ENCODE results near the gene MGARP. TPM values are rescaled to one million over a fixed set of nuclear protein-coding genes. Genes with fewer than 3 reads are reported as not detected.

The MGARP gene
- total RNA-seq, 2 experiments from 2014 or later, result 0.22 TPM; not detected in 1

DNA sequence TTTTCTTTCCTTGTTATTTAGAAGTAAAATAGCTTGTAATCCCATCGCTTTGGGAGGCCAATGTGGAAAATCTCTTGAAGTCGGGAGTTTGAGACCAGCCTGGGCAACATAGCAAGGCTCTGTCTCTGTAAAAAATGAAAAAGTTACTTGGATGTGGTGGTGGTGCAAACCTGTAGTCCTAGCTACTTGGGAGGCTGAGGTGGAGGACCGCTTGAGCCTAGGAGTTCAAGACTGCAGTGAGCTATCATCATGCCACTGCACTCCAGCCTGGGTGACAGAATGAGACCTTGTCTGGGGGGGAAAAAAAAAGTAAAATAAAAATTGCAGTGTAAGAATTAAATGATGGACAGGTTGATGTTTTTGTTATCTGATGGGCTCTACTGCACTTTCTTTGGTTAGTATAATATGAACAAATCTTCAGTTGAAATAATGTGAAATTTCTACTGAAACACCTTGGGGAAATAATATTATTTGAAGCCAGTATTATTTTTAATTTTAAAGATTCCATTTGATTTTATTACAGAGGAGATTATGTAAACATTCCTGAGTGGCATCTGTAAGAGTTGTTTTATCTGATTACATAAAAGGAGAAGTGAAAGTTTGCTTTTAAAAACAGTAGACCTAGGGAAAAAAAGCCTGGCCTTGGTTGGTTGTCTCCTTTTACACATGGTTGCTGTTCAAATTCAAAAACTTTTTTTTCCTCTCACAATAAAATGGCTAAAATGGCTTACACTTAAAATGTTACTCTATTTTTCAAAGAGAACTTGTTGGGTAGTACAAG lies 32.7 kb upstream of the MGARP start:
- Mint-ChIP-seq H3K9me3 (no peaks in the 10 kb centered on the region), H3K4me1 (ENCODE audit: low read depth) (peaks cover 66% of the 10 kb centered on the region), H3K36me3 (peaks cover 8% of the 10 kb centered on the region), H3K4me3 (no peak overlapping the region), H3K27ac (peak overlapping the region; percentile 30), H3K27me3 (no peaks in the 10 kb centered on the region)
- no peak for DNase-seq
- POLR2A ChIA-PET, result interaction anchor here (1.7 kb wide), 1 partner anchor 10 kb away, joined by 5 read pairs; the partner anchor contains the start of gene NDUFC1
- CTCF ChIA-PET, result no interaction called here
- intact Hi-C loops (cut with micrococcal nuclease), result loop anchor here (1.0 kb wide), 1 partner anchor 10 kb away; the partner anchor contains the start of gene NDUFC1

DNA sequence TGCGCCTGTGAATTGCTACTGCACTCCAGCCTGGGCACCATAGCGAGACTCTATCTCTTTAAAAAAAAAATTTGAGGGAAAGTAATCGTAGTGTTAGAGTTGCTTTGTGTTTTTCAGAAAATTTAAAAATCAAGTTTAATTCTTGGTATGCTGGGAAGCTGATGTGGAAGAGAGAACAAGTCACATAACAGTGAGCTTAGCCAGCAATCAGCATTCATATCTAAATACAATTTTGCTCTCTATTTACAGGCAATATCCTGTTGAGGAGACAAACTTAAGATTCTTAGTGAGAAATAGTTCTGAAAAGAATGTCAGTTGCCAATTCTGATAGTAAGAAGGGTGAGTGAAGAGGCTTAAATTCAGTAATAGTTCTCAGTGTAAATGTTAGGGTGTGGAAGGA lies 31.9 kb upstream of the MGARP start:
- Mint-ChIP-seq H3K4me1 (ENCODE audit: low read depth) (peaks cover 67% of the 10 kb centered on the region), H3K27me3 (no peaks in the 10 kb centered on the region), H3K4me3 (no peak overlapping the region), H3K27ac (no peak overlapping the region), H3K9me3 (no peaks in the 10 kb centered on the region), H3K36me3 (peaks cover 9% of the 10 kb centered on the region)
- POLR2A ChIA-PET, result interaction anchor here (0.5 to 1.7 kb wide), 3 partner anchors 10 to 295 kb away, joined by 3 to 5 read pairs (median 4); partner anchors contain the start of genes NAA15 and NDUFC1
- DNase-seq, result no peak
- CTCF ChIA-PET, result no interaction called here
- intact Hi-C loops (cut with micrococcal nuclease), result loop anchor here (1.0 kb wide), 1 partner anchor 10 kb away; the partner anchor contains the start of gene NDUFC1

DNA sequence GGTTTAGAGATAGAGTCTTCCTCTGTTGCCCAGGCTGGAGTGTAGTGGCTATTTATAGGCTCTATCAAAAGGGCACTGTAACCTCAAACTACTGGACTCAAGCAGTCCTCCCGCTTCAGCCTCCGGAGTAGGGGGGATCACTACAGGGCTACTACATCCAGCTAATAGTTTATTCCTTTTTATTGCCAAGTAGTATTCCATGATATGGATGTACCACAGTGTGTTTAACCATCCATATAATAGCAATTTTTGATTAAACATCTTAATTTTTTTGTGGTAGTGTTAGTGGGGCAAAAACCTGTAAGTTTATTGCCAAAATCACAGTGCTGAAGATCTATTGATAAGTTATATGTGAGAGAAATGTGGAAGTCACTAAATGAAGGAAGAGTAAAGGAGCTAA lies 24.9 kb upstream of the MGARP start:
- no peaks in the 10 kb centered on the region for H3K9me3 Mint-ChIP-seq
- peak overlapping the region; percentile 38 for H3K27ac Mint-ChIP-seq
- H3K4me3 Mint-ChIP-seq, result no peak overlapping the region
- H3K4me1 Mint-ChIP-seq (ENCODE audit: low read depth), result peaks cover 51% of the 10 kb centered on the region
- intact Hi-C loops (cut with micrococcal nuclease), result loop anchor here (5.0 kb wide), 1 partner anchor 847 kb away; the partner anchor contains the start of gene MAML3
- POLR2A ChIA-PET, result interaction anchor here (1.3 kb wide), 1 partner anchor 9 kb away, joined by 6 read pairs; no protein-coding TSS in a partner anchor
- H3K36me3 Mint-ChIP-seq, result peaks cover 37% of the 10 kb centered on the region
- H3K27me3 Mint-ChIP-seq, result no peaks in the 10 kb centered on the region
- DNase-seq, result no peak
- CTCF ChIA-PET, result interaction anchor here (0.7 to 0.9 kb wide), 2 partner anchors 11 to 274 kb away, joined by 3 read pairs; no protein-coding TSS in a partner anchor

DNA sequence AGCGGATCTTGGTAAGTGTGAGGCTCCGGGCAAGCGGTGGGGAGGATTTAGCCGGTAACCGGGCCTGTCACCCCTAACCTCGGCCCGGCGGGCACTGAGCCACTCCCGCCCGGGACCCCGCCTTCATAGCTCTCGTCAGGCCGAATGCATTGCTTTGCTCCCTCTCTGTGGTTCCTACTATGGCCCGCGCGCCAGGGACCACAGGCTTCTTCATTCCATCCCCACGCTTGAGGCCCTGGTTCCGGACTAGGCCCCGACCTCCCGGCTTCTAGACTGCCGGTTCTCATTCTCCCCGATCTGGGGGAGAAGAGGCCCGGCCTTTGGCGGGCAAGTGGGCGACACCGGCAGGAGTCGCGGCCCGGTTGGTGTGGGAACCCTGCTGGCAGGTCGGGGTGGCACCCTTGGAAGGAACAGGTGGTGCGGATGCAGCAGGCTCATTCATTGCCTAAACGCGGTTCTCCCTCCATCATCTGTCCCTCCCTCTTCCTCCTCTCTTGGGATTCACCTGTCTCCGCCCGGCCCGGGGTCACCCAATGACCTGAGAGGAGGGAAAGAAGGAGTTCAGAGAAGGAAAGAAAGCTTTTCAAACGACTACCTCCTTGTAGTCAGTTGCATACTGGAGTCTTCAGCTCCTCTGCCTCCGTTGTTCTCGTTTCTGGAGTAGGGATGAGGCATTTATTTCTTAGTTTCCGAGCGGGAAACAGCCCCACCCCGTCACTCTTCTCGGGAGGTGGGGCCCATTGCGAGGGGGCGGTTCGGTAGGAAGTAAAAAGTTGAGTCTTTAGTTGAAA lies 22.0 kb upstream of the MGARP start, which contains the start of gene NDUFC1:
TSS of gene NDUFC1 (minus strand) at position 657 of the 791 bp plus-strand sequence. CDS start 6,679 bp downstream, outside the sequence.
- Mint-ChIP-seq H3K27me3 (no peaks in the 10 kb centered on the region), H3K4me3 (peak within 1 kb of the TSS; percentile 100), H3K27ac (peak within 1 kb of the TSS; percentile 100), H3K36me3 (peaks cover 32% of the 10 kb centered on the region), H3K9me3 (no peaks in the 10 kb centered on the region), H3K4me1 (ENCODE audit: low read depth) (peaks cover 51% of the 10 kb centered on the region)
- DNase-seq, result peak; percentile 81
- intact Hi-C loops (cut with micrococcal nuclease), result loop anchor here (1.0 to 5.0 kb wide), 10 partner anchors 10 to 850 kb away; partner anchors contain the start of genes ELF2, MAML3, NOCT and SETD7
- POLR2A ChIA-PET, result interaction anchor here (0.6 to 3.3 kb wide), 11 partner anchors 10 to 287 kb away, joined by 4 to 19 read pairs (median 8); partner anchors contain the start of genes ELF2, NOCT and SETD7
- CTCF ChIA-PET, result interaction anchor here (0.6 to 2.6 kb wide), 7 partner anchors 35 to 271 kb away, joined by 3 to 12 read pairs (median 3); no protein-coding TSS in a partner anchor

DNA sequence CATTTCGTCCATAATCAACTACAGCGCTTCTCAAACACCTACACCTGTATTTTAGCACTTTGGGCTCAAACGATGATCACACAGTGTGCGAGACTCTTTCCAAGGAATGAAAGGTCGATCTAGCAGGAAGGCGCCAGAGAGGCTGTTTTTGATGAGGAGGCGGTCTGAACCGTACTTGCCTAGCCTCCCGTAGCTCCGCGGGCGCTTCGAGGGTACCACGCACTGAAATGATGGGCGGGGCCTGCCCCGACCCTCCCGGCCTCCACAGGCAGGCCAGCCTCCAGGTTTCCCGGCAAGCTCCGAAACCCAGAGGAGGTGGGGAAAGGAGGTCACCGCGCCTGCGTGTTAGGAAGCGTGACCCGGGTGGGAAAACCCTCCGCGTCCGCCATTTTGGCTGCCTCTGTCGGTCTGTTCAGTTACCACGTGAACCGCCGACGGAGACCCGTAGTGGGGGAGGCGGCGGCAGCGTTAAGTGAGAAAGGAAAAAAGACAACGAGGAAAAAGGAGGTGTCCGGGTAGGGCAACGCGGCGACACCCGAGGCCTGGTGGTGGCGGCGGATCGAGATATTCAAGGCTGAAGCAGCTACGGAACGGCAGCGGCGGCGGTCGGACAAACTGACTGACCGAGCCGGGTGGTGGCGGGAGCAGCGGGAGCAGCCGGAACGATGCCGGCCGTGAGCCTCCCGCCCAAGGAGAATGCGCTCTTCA lies 21.2 kb upstream of the MGARP start, which contains the start of gene NAA15:
TSS of gene NAA15 (plus strand) at position 393 of the 708 bp plus-strand sequence. CDS start at position 666, 273 bp downstream.
- POLR2A ChIA-PET, result interaction anchor here (0.6 to 3.3 kb wide), 14 partner anchors 9 to 286 kb away, joined by 3 to 19 read pairs (median 6); partner anchors contain the start of genes ELF2, MGARP, NOCT and SETD7
- Mint-ChIP-seq H3K27me3 (no peaks in the 10 kb centered on the region), H3K9me3 (no peaks in the 10 kb centered on the region), H3K36me3 (peaks cover 26% of the 10 kb centered on the region), H3K27ac (peak within 1 kb of the TSS; percentile 100), H3K4me3 (peak within 1 kb of the TSS; percentile 100), H3K4me1 (ENCODE audit: low read depth) (peaks cover 51% of the 10 kb centered on the region)
- CTCF ChIA-PET, result interaction anchor here (0.5 to 2.6 kb wide), 9 partner anchors 32 to 271 kb away, joined by 3 to 12 read pairs (median 4); no protein-coding TSS in a partner anchor
- intact Hi-C loops (cut with micrococcal nuclease), result loop anchor here (1.0 to 5.0 kb wide), 8 partner anchors 35 to 851 kb away; partner anchors contain the start of genes ELF2, MAML3, NOCT and SETD7
- peak; percentile 99 for DNase-seq

DNA sequence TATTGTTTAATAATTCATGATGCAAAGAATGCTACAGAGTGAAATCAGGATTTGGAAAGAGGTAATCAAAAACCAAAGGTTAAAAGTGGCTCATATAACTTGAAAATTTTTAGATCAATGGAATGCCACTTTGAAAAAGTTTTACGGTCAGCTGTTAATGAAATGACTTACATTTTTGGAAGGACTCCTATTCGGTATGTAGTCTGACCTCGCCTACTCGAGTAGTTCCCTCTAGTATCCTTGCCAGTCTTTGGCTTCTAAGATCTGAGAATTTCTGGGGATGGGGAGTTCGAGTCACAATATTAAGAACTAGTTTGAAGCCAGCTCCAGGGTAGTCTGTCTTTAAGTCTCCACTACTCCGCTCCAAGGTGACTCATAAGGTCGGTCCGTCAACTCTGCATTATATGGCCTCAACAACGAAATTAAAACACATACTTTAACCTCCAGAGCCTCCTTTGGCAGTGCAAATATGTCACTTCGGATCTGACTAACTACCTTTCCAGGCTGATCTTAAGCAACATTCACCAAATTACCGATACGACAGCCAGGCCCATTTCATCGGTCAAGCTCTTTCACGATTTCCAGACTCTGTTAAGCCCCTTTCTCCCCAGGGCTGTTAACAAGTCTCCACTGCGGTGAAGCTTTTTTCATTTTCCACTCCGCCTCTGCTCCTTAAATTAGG lies 20.5 kb upstream of the MGARP start:
- H3K9me3 Mint-ChIP-seq, result no peaks in the 10 kb centered on the region
- peak overlapping the region; percentile 100 for H3K27ac Mint-ChIP-seq
- ChIA-PET POLR2A (interaction anchor here (0.9 to 3.3 kb wide), 12 partner anchors 8 to 286 kb away, joined by 3 to 19 read pairs (median 7); partner anchors contain the start of genes ELF2, MGARP, NOCT and SETD7), CTCF (interaction anchor here (0.5 to 2.6 kb wide), 14 partner anchors 31 to 270 kb away, joined by 3 to 12 read pairs (median 4); no protein-coding TSS in a partner anchor)
- H3K36me3 Mint-ChIP-seq, result peaks cover 24% of the 10 kb centered on the region
- no peaks in the 10 kb centered on the region for H3K27me3 Mint-ChIP-seq
- peak overlapping the region; percentile 100 for H3K4me3 Mint-ChIP-seq
- peaks cover 53% of the 10 kb centered on the region for H3K4me1 Mint-ChIP-seq (ENCODE audit: low read depth)
- DNase-seq, result peak; percentile 43
- intact Hi-C loops (cut with micrococcal nuclease), result loop anchor here (1.0 to 5.0 kb wide), 9 partner anchors 34 to 852 kb away; partner anchors contain the start of genes ELF2, MAML3, NOCT and SETD7

DNA sequence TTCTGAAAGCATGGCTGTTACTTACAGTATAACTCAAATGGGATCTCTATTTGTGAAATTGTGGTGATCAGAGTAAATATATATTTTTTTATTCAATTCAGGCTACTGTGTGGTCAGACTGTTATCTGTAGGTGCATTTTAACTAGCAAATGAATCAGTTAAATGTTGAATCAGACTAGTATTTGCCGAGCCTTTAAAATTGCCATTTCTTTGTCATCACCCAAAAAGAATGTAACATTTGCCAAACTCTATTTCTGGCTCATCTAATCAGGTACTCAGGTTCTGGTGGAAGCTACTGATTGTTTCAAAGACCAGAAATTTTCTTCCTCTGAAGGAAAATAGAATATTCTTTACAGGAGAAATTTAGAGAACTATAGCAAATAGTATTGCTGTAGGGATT lies 19.5 kb upstream of the MGARP start:
- Mint-ChIP-seq H3K9me3 (no peaks in the 10 kb centered on the region), H3K27me3 (no peaks in the 10 kb centered on the region), H3K4me1 (ENCODE audit: low read depth) (peaks cover 45% of the 10 kb centered on the region), H3K4me3 (no peak overlapping the region), H3K27ac (no peak overlapping the region), H3K36me3 (peaks cover 19% of the 10 kb centered on the region)
- CTCF ChIA-PET, result interaction anchor here (0.6 to 2.6 kb wide), 6 partner anchors 33 to 342 kb away, joined by 3 to 12 read pairs (median 4); no protein-coding TSS in a partner anchor
- intact Hi-C loops (cut with micrococcal nuclease), result no loop called here
- POLR2A ChIA-PET, result interaction anchor here (2.4 kb wide), 1 partner anchor 216 kb away, joined by 13 read pairs; no protein-coding TSS in a partner anchor
- DNase-seq, result no peak

DNA sequence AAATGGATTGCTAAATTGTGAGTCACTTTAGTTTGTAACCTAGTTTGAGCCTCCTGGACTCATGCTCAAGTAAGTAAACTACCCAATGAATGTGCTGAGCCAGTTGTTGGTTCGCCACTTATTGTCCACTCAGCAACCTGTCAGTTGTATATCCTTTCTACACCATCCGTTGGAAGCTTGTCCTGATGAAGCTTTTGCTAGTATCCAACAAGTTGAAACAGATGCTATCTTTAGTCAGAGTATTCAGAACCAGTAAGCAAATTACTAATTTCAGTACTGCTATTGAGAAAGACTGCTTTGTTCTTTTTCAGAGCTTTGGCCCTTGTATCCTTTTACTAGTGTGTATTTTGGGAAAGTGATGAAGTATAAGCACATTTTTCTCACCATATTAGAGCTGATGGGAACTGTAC lies 17.0 kb upstream of the MGARP start:
- no peaks in the 10 kb centered on the region for H3K27me3 Mint-ChIP-seq
- no peak overlapping the region for H3K4me3 Mint-ChIP-seq
- H3K9me3 Mint-ChIP-seq, result no peaks in the 10 kb centered on the region
- intact Hi-C loops (cut with micrococcal nuclease), result no loop called here
- ChIA-PET CTCF (interaction anchor here (1.1 to 3.5 kb wide), 9 partner anchors 9 to 278 kb away, joined by 3 to 40 read pairs (median 5); no protein-coding TSS in a partner anchor), POLR2A (interaction anchor here (0.7 to 3.4 kb wide), 2 partner anchors 119 to 214 kb away, joined by 3 to 15 read pairs; partner anchors contain the start of gene ELF2)
- no peak for DNase-seq
- H3K36me3 Mint-ChIP-seq, result peaks cover 25% of the 10 kb centered on the region
- peaks cover 32% of the 10 kb centered on the region for H3K4me1 Mint-ChIP-seq (ENCODE audit: low read depth)
- H3K27ac Mint-ChIP-seq, result no peak overlapping the region

DNA sequence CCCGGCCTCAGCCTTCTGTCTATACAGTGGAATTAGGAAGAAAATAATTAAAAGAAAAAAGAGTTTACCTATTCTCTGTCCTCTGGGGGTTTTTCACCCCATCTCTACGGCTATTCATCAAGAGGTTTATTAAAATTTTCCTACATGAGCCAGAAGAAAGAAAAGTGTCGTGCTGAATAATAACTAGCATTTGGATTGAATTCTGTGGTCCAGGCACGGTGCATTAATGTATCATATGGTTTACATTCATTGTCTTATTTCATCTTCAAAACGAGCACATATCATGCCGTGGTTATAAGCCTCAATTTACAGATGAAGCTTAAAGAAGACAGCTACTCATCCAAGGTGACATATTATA lies 15.9 kb upstream of the MGARP start:
- peaks cover 32% of the 10 kb centered on the region for H3K4me1 Mint-ChIP-seq (ENCODE audit: low read depth)
- no peaks in the 10 kb centered on the region for H3K9me3 Mint-ChIP-seq
- peak overlapping the region; percentile 93 for H3K4me3 Mint-ChIP-seq
- DNase-seq, result no peak
- POLR2A ChIA-PET, result interaction anchor here (1.4 to 3.4 kb wide), 4 partner anchors 9 to 265 kb away, joined by 3 to 15 read pairs (median 8); partner anchors contain the start of gene ELF2
- CTCF ChIA-PET, result interaction anchor here (0.7 to 3.5 kb wide), 43 partner anchors 8 to 277 kb away, joined by 3 to 40 read pairs (median 4); partner anchors contain the start of gene MGARP
- peaks cover 21% of the 10 kb centered on the region for H3K36me3 Mint-ChIP-seq
- intact Hi-C loops (cut with micrococcal nuclease), result loop anchor here (1.0 to 2.0 kb wide), 7 partner anchors 17 to 266 kb away; no protein-coding TSS in a partner anchor
- H3K27me3 Mint-ChIP-seq, result no peaks in the 10 kb centered on the region
- peak overlapping the region; percentile 94 for H3K27ac Mint-ChIP-seq
